T-helper 1 cell treated with Interleukin-12 subunit alpha and Interleukin-12 subunit beta and Interleukin-4 antibody, amounts not matched to agents 30 μg/mL and 1 μg/mL, for 36 hours (primary cell): ENCODE data around the gene DNAJC7.

Experiments
- H3K27ac Mint-ChIP-seq: one replicate; pipeline ENCODE4 v1.8.0; 2021; ENCODE audit warnings: mild to moderate bottlenecking, mixed read lengths
- H3K27me3 Mint-ChIP-seq: one replicate; pipeline ENCODE4 v1.8.0; 2021; ENCODE audit warnings: low read depth, mixed read lengths
- H3K36me3 Mint-ChIP-seq: one replicate; pipeline ENCODE4 v1.8.0; 2021; ENCODE audit warnings: low read depth, mixed read lengths
- H3K4me1 Mint-ChIP-seq: one replicate; pipeline ENCODE4 v1.8.0; 2021; ENCODE audit warnings: low read depth, mixed read lengths
- H3K4me3 Mint-ChIP-seq: one replicate; pipeline ENCODE4 v1.8.0; 2021; ENCODE audit warnings: mild to moderate bottlenecking, moderate library complexity, mixed read lengths
- H3K9me3 Mint-ChIP-seq: one replicate; pipeline ENCODE4 v1.8.0; 2021; ENCODE audit warnings: mixed read lengths

DNAJC7 gene

GRCh38 chr17:42050393-42051012, 33.3 kb upstream of the DNAJC7 start, which contains the start of gene C17orf113:
Gene C17orf113, minus strand, starts transcription at chr17:42050601. Its CDS starts 7,225 bp downstream, at chr17:42043376.
- peak within 1 kb of the TSS; percentile 67 for H3K4me3 Mint-ChIP-seq
- no peaks in the 10 kb centered on the region for H3K9me3 Mint-ChIP-seq
- H3K27ac Mint-ChIP-seq = no peak within 1 kb of the TSS
- H3K36me3 Mint-ChIP-seq = no peaks in the 10 kb centered on the region
- peaks cover 59% of the 10 kb centered on the region for H3K27me3 Mint-ChIP-seq
- peaks cover 4% of the 10 kb centered on the region for H3K4me1 Mint-ChIP-seq

DNA sequence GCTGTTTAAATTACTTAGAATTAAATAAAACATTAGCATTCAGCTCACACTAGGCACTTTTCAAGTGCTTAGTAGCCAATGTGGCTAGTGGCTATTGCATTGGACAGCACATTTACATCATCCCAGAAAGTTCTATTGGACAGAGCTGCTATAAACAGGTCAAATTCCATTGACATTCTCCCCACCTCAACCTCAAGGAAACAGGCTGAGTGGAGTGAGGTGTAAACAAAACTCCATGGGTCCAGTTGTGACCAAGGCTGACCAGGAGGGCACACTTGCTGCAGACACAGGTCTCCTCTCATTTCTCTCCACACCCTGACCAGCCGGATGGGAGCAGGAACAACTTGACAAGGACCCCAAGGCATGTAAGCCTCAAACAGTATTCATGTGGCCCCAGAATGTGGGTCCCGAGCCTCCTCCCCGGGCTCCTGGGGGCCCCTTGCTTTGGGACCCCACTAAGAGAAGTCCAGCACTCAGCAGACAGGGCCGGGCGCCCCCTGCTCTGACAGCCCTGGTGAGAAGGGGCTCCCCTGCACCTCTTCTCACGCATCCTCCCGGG, 32.7 kb upstream of the DNAJC7 start:
- peaks cover 59% of the 10 kb centered on the region for H3K27me3 Mint-ChIP-seq
- peaks cover 4% of the 10 kb centered on the region for H3K4me1 Mint-ChIP-seq
- no peaks in the 10 kb centered on the region for H3K36me3 Mint-ChIP-seq
- H3K9me3 Mint-ChIP-seq = no peaks in the 10 kb centered on the region
- H3K27ac Mint-ChIP-seq = no peak overlapping the region
- peak overlapping the region; percentile 59 for H3K4me3 Mint-ChIP-seq

DNA sequence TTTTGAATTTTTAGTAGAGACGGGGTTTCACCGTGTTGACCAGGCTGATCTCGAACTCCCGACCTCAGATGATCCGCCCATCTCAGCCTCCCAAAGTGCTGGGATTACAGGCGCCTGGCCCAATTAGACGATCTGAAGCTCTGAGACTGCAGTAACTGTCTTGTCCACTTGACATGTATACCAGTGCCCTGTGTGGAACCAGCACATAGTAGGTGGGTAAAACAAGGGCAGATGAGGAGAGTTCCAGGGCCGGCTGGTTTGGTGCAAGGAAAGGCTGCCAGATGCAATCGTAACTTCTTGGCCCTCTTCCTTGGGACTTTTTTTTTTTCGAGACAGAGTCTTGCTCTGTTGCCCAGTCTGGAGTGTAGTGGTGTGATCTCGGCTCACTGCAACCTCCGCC, 30.1 kb upstream of the DNAJC7 start:
- H3K27me3 Mint-ChIP-seq = peaks cover 43% of the 10 kb centered on the region
- no peaks in the 10 kb centered on the region for H3K9me3 Mint-ChIP-seq
- no peak overlapping the region for H3K4me3 Mint-ChIP-seq
- H3K27ac Mint-ChIP-seq = no peak overlapping the region
- H3K36me3 Mint-ChIP-seq = no peaks in the 10 kb centered on the region
- H3K4me1 Mint-ChIP-seq = peaks cover 4% of the 10 kb centered on the region

DNA sequence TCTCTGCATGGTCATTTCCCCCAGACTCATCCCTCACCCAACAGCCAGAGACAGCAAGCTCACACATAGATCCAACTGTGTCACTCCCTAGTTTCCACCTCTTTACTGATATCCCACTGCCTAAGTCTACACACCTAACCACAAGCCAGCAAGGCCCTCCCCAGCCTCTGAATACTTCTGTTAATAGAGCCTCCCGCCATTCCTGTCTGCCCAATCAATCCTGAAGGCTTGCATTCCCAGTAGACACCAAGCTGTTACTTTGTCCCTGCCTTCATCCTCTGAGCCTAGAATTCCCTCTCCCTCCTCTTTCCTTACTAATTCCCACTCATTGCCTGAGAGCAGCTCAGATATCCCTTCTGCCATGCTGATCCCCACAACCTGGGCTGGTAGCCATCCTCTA, 28.5 kb upstream of the DNAJC7 start:
- Mint-ChIP-seq H3K27ac (no peak overlapping the region), H3K36me3 (no peaks in the 10 kb centered on the region), H3K4me3 (no peak overlapping the region), H3K27me3 (peaks cover 31% of the 10 kb centered on the region), H3K9me3 (no peaks in the 10 kb centered on the region), H3K4me1 (peaks cover 2% of the 10 kb centered on the region)

- H3K27me3 Mint-ChIP-seq = peaks cover 11% of the 10 kb centered on the region
- H3K9me3 Mint-ChIP-seq = no peaks in the 10 kb centered on the region
- H3K4me3 Mint-ChIP-seq = no peak overlapping the region
- no peaks in the 10 kb centered on the region for H3K36me3 Mint-ChIP-seq
- H3K4me1 Mint-ChIP-seq = no peaks in the 10 kb centered on the region
- H3K27ac Mint-ChIP-seq = no peak overlapping the region
Observed at GRCh38 chr17:42042598-42043319, 25.5 kb upstream of the DNAJC7 start.

DNA sequence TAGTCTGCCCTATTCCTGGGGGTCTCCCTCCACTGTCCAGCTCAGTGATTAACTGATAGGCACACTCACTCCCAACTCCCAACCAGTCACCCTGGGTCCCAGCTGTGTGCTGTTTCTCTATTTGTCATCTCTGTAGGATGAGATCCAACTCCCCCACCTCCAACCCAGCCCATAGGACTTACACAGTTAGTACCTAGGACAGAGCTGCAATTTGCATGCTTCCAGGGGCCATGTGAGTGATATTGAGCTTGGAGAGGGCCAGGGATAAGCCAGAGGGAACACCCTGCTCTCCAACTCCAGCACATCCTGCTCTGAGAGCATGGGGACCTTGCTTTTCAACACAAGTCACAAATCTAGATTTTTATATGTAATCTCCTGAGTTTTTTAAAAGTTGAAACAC, 24.4 kb upstream of the DNAJC7 start:
- H3K4me3 Mint-ChIP-seq = no peak overlapping the region
- no peak overlapping the region for H3K27ac Mint-ChIP-seq
- no peaks in the 10 kb centered on the region for H3K9me3 Mint-ChIP-seq
- H3K4me1 Mint-ChIP-seq = no peaks in the 10 kb centered on the region
- no peaks in the 10 kb centered on the region for H3K36me3 Mint-ChIP-seq
- H3K27me3 Mint-ChIP-seq = peaks cover 11% of the 10 kb centered on the region

DNA sequence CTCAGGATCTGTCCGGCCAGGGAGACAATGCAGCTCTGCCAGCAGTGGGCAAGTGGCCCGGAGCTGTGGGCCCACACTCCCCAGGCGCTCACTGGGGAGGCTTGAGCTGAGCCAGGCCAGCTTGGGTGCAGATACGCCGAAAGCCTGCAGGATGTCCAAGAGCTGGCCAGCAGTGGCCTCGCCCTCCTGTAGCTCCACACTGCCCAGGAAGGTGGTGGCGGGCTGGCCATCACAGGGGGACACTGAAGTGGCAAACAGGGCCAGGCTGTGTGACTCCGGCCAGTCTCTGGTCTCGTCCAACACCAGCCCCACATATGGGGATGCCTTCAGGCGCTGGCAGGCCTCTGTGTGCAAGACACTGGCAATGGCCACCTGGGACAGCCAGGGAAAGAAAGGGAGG, 23.6 kb upstream of the DNAJC7 start:
- H3K4me1 Mint-ChIP-seq = no peaks in the 10 kb centered on the region
- peaks cover 9% of the 10 kb centered on the region for H3K27me3 Mint-ChIP-seq
- no peaks in the 10 kb centered on the region for H3K36me3 Mint-ChIP-seq
- no peak overlapping the region for H3K4me3 Mint-ChIP-seq
- no peak overlapping the region for H3K27ac Mint-ChIP-seq
- H3K9me3 Mint-ChIP-seq = no peaks in the 10 kb centered on the region

- Mint-ChIP-seq H3K4me1 (no peaks in the 10 kb centered on the region), H3K27me3 (peaks cover 5% of the 10 kb centered on the region), H3K27ac (no peak overlapping the region)
Observed at GRCh38 chr17:42039794-42040763, 22.8 kb upstream of the DNAJC7 start.

GRCh38 chr17:42038221-42038973, 21.2 kb upstream of the DNAJC7 start:
- no peaks in the 10 kb centered on the region for H3K36me3 Mint-ChIP-seq
- peaks cover 5% of the 10 kb centered on the region for H3K27me3 Mint-ChIP-seq
- peak overlapping the region; percentile 15 for H3K27ac Mint-ChIP-seq
- H3K4me3 Mint-ChIP-seq = no peak overlapping the region
- H3K9me3 Mint-ChIP-seq = no peaks in the 10 kb centered on the region
- H3K4me1 Mint-ChIP-seq = peaks cover 8% of the 10 kb centered on the region

More at GRCh38 chr17:42039794-42040763, 22.8 kb upstream of the DNAJC7 start:
- Mint-ChIP-seq H3K36me3 (no peaks in the 10 kb centered on the region), H3K4me3 (no peak overlapping the region), H3K9me3 (no peaks in the 10 kb centered on the region)

DNA sequence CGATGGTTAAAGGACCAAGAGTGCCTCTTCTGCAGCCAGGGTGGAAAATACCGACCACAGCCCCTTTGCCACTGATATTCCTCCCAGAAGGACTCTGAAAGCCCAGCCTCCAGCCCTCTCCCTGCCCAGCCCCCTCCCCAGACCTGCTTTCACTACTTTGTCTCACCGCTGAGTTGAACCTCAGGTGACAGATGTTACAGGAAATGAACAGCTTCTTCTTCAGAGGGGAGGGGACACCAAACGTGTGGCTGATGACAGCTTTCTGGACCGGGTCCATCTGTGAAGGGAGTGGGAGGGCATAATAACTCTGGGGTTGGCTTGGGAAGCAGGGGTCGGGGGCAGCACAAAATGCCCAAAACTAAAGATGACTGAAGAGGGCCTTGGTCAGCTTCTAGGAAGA, 16.8 kb upstream of the DNAJC7 start:
- H3K4me1 Mint-ChIP-seq = peaks cover 8% of the 10 kb centered on the region
- peak overlapping the region; percentile 22 for H3K27ac Mint-ChIP-seq
- no peaks in the 10 kb centered on the region for H3K27me3 Mint-ChIP-seq
- no peaks in the 10 kb centered on the region for H3K36me3 Mint-ChIP-seq
- H3K9me3 Mint-ChIP-seq = no peaks in the 10 kb centered on the region
- H3K4me3 Mint-ChIP-seq = no peak overlapping the region

GRCh38 chr17:42031584-42031983, 14.3 kb upstream of the DNAJC7 start:
- peaks cover 12% of the 10 kb centered on the region for H3K4me1 Mint-ChIP-seq
- H3K27me3 Mint-ChIP-seq = no peaks in the 10 kb centered on the region
- no peaks in the 10 kb centered on the region for H3K36me3 Mint-ChIP-seq

DNA sequence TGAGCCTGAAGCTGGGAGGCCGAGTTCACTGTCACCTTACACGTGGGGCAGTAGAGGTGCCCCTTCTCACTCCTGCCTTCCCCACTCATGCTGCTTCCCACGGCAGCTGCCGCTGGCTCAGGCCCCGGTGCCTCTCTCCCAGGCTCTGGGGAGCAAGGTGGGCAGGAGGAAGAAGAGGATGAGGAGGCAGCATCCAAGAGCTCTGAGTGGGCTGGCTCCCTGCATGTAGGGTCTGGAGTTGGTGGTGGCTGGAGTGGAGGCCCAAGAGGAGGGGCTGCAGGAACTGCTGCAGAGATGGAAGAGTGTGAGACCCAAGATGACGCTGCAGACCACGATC, 11.5 kb upstream of the DNAJC7 start:
- H3K27me3 Mint-ChIP-seq = no peaks in the 10 kb centered on the region
- H3K36me3 Mint-ChIP-seq = peaks cover 6% of the 10 kb centered on the region
- H3K4me3 Mint-ChIP-seq = no peak overlapping the region
- peak overlapping the region; percentile 38 for H3K27ac Mint-ChIP-seq
- peaks cover 11% of the 10 kb centered on the region for H3K4me1 Mint-ChIP-seq
- no peaks in the 10 kb centered on the region for H3K9me3 Mint-ChIP-seq

More at GRCh38 chr17:42031584-42031983, 14.3 kb upstream of the DNAJC7 start:
- no peak overlapping the region for H3K27ac Mint-ChIP-seq
- H3K4me3 Mint-ChIP-seq = no peak overlapping the region
- H3K9me3 Mint-ChIP-seq = no peaks in the 10 kb centered on the region

GRCh38 chr17:42027961-42028790, 10.9 kb upstream of the DNAJC7 start:
- H3K4me3 Mint-ChIP-seq = no peak overlapping the region
- peaks cover 6% of the 10 kb centered on the region for H3K36me3 Mint-ChIP-seq
- no peak overlapping the region for H3K27ac Mint-ChIP-seq
- no peaks in the 10 kb centered on the region for H3K27me3 Mint-ChIP-seq
- H3K4me1 Mint-ChIP-seq = peaks cover 9% of the 10 kb centered on the region
- H3K9me3 Mint-ChIP-seq = no peaks in the 10 kb centered on the region
